OCI-LY1 (cell line): ENCODE data around the gene TANK.

Experiments
- EZH2 ChIP-seq: fragments of 200-600 bp; sonication (generic), shearing (Covaris generic); IDR thresholded peaks from 2 replicates; pipeline ENCODE4 v1.8.0; 2017; ENCODE audit warnings: borderline replicate concordance, mixed run types, mild to moderate bottlenecking, antibody characterized with exemption, low read length, moderate library complexity, mixed read lengths
- TF ChIP-seq, protein P1 (sequence below): fragments of 200-600 bp; sonication (generic), shearing (Covaris generic); IDR thresholded peaks from 2 replicates; pipeline ENCODE4 v1.5.1; 2017; ENCODE audit warnings: mild to moderate bottlenecking, antibody characterized with exemption, low read length, moderate library complexity, mixed read lengths

GRCh38 chr2:161111531-161111930, 48.7 kb upstream of the TANK start:
- TF ChIP-seq, protein P1, sequence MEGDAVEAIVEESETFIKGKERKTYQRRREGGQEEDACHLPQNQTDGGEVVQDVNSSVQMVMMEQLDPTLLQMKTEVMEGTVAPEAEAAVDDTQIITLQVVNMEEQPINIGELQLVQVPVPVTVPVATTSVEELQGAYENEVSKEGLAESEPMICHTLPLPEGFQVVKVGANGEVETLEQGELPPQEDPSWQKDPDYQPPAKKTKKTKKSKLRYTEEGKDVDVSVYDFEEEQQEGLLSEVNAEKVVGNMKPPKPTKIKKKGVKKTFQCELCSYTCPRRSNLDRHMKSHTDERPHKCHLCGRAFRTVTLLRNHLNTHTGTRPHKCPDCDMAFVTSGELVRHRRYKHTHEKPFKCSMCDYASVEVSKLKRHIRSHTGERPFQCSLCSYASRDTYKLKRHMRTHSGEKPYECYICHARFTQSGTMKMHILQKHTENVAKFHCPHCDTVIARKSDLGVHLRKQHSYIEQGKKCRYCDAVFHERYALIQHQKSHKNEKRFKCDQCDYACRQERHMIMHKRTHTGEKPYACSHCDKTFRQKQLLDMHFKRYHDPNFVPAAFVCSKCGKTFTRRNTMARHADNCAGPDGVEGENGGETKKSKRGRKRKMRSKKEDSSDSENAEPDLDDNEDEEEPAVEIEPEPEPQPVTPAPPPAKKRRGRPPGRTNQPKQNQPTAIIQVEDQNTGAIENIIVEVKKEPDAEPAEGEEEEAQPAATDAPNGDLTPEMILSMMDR, result no peak
- no peak for TF ChIP-seq EZH2
